NCI-H345 treated with DMSO at 0.1 percent for 48 hours (cell line): ENCODE measurements around the gene C1QTNF6.

ENCODE experiments used
- DNase-seq: peaks from one replicate; lab custom pipeline; 2025; ENCODE audit not compliant: unreplicated experiment; lab: John Stamatoyannopoulos, UW

Gene C1QTNF6

GRCh38 chr22:37163575-37164504 is 24.2 kb downstream of the C1QTNF6 start:
- no peak for DNase-seq

GRCh38 chr22:37163096-37163489 is 25.0 kb downstream of the C1QTNF6 start:
- DNase-seq = no peak

GRCh38 chr22:37162221-37163095 is 25.6 kb downstream of the C1QTNF6 start:
- no peak for DNase-seq

GRCh38 chr22:37161443-37161842 is 26.6 kb downstream of the C1QTNF6 start:
- DNase-seq = no peak

- no peak for DNase-seq
Observed at GRCh38 chr22:37160027-37160426, 28.0 kb downstream of the C1QTNF6 start.

- DNase-seq = no peak
Observed at GRCh38 chr22:37158963-37159290, 29.1 kb downstream of the C1QTNF6 start.

GRCh38 chr22:37157516-37158285 is 30.3 kb downstream of the C1QTNF6 start:
- DNase-seq = no peak

GRCh38 chr22:37156686-37157435 is 31.2 kb downstream of the C1QTNF6 start:
- no peak for DNase-seq

GRCh38 chr22:37155971-37156370 is 32.1 kb downstream of the C1QTNF6 start:
- DNase-seq = no peak

GRCh38 chr22:37154925-37155712 is 32.9 kb downstream of the C1QTNF6 start:
- DNase-seq = no peak

- no peak for DNase-seq
Observed at GRCh38 chr22:37153901-37154300, 34.1 kb downstream of the C1QTNF6 start.

GRCh38 chr22:37151401-37151800 is 36.6 kb downstream of the C1QTNF6 start:
- DNase-seq = no peak

GRCh38 chr22:37150701-37151100 is 37.3 kb downstream of the C1QTNF6 start:
- no peak for DNase-seq

- DNase-seq = no peak
Observed at GRCh38 chr22:37148742-37149665, 39.0 kb downstream of the C1QTNF6 start.

GRCh38 chr22:37148031-37148651 is 39.9 kb downstream of the C1QTNF6 start:
- DNase-seq = no peak

GRCh38 chr22:37147186-37147990 is 40.7 kb downstream of the C1QTNF6 start:
- DNase-seq = no peak

- DNase-seq = no peak
Observed at GRCh38 chr22:37146507-37147180, 41.4 kb downstream of the C1QTNF6 start.
